HEK293 (cell line): ENCODE results near the gene RGS7.

Experiments used
- CTCF ChIA-PET: fragments of 350-600 bp; formaldehyde crosslinking; extraction: SDS; loops from one replicate; lab custom pipeline; 2021; ENCODE audit warnings: antibody characterized with exemption; lab: Yijun Ruan, JAX
- POLR2A ChIA-PET: fragments of 300-600 bp; formaldehyde crosslinking; extraction: SDS; loops from one replicate; lab custom pipeline; 2020; ENCODE audit warnings: antibody characterized with exemption, inconsistent platforms; lab: Yijun Ruan, JAX
- H3K27ac ChIP-seq: fragments of 200-500 bp; sonication (Bioruptor generic); 2 replicates; pipeline ENCODE4 v1.5.1; 2014; ENCODE audit warnings: low read depth, low read length, control low read depth, inconsistent platforms; ENCODE audit errors: extremely low read depth
- H3K36me3 ChIP-seq, 2 experiments: fragments of 200-500 bp in 1 of 2; sonication (Bioruptor generic) in 1 of 2; 1 replicate in 1 of 2; 2 replicates in 1 of 2; pipeline ENCODE4 v1.5.1; 2014 to 2017; ENCODE audit warnings: inconsistent platforms in 2 of 2, low read length in 2 of 2; ENCODE audit not compliant: control insufficient read depth in 2 of 2, insufficient read depth in 1 of 2
- H3K4me1 ChIP-seq: fragments of 200-500 bp; sonication (Bioruptor generic); 2 replicates; pipeline ENCODE4 v1.5.1; 2014; ENCODE audit warnings: mild to moderate bottlenecking, low read length, inconsistent platforms; ENCODE audit not compliant: control insufficient read depth, insufficient read depth
- H3K4me3 ChIP-seq: 2 replicates; pipeline ENCODE4 v1.5.1; 2011; ENCODE audit warnings: low read depth, mild to moderate bottlenecking, control low read depth, low read length, moderate library complexity
- H3K9me3 ChIP-seq: fragments of 200-500 bp; sonication (Bioruptor generic); 2 replicates; pipeline ENCODE4 v1.5.1; 2014; ENCODE audit warnings: low read depth, low read length, inconsistent platforms; ENCODE audit not compliant: control insufficient read depth, insufficient read depth
- CTCF ChIP-seq: fragments of 450-650 bp; formaldehyde crosslinking; IDR thresholded peaks from 2 replicates; pipeline ENCODE4 v1.5.1; 2016; ENCODE audit warnings: missing biosample characterization, missing genetic modification characterization
- EGR2 ChIP-seq: fragments of 450-650 bp; formaldehyde crosslinking; IDR thresholded peaks from 2 replicates; pipeline ENCODE4 v1.5.1; 2016; ENCODE audit warnings: low read depth, missing biosample characterization, missing genetic modification characterization
- HOXC10 ChIP-seq: sonication (generic); formaldehyde crosslinking; IDR thresholded peaks from 2 replicates; pipeline ENCODE4 v1.8.1; 2023; ENCODE audit warnings: mild to moderate bottlenecking, missing genetic modification reagents
- KLF17 ChIP-seq: fragments of 450-650 bp; formaldehyde crosslinking; IDR thresholded peaks from 2 replicates; pipeline ENCODE4 v1.5.1; 2016; ENCODE audit warnings: missing biosample characterization, missing genetic modification characterization
- KLF9 ChIP-seq: fragments of 450-650 bp; formaldehyde crosslinking; IDR thresholded peaks from 2 replicates; pipeline ENCODE4 v1.5.1; 2016; ENCODE audit warnings: missing biosample characterization, missing genetic modification characterization, low read depth
- MEIS1 ChIP-seq: sonication (generic); formaldehyde crosslinking; IDR thresholded peaks from 2 replicates; pipeline ENCODE4 v1.8.1; 2022; ENCODE audit warnings: missing genetic modification reagents, mild to moderate bottlenecking, borderline replicate concordance
- PRDM1 ChIP-seq: fragments of 450-650 bp; formaldehyde crosslinking; IDR thresholded peaks from 2 replicates; pipeline ENCODE4; 2016; ENCODE audit warnings: missing biosample characterization, missing genetic modification characterization
- SP3 ChIP-seq: fragments of 450-650 bp; formaldehyde crosslinking; IDR thresholded peaks from 2 replicates; pipeline ENCODE4 v1.5.1; 2016; ENCODE audit warnings: missing biosample characterization, missing genetic modification characterization
- ZBTB20 ChIP-seq: fragments of 450-650 bp; formaldehyde crosslinking; IDR thresholded peaks from 2 replicates; pipeline ENCODE4 v1.5.1; 2016; ENCODE audit warnings: missing biosample characterization, missing genetic modification characterization
- ZBTB49 ChIP-seq: fragments of 450-650 bp; formaldehyde crosslinking; IDR thresholded peaks from 2 replicates; pipeline ENCODE4 v1.5.1; 2016; ENCODE audit warnings: missing biosample characterization, missing genetic modification characterization, low read depth
- ZFP69B ChIP-seq: fragments of 450-650 bp; formaldehyde crosslinking; IDR thresholded peaks from 2 replicates; pipeline ENCODE4 v1.5.1; 2016; ENCODE audit warnings: missing biosample characterization, missing genetic modification characterization
- ZNF10 ChIP-seq: fragments of 450-650 bp; formaldehyde crosslinking; IDR thresholded peaks from 2 replicates; pipeline ENCODE4 v1.5.1; 2017; ENCODE audit warnings: missing biosample characterization, missing genetic modification characterization
- ZNF18 ChIP-seq: fragments of 450-650 bp; formaldehyde crosslinking; IDR thresholded peaks from 2 replicates; pipeline ENCODE4 v1.5.1; 2016; ENCODE audit warnings: missing biosample characterization, missing genetic modification characterization
- ZNF184 ChIP-seq: fragments of 450-650 bp; IDR thresholded peaks from 2 replicates; pipeline ENCODE4 v1.5.1; 2018; ENCODE audit warnings: missing biosample characterization, mild to moderate bottlenecking, missing genetic modification characterization
- ZNF266 ChIP-seq: fragments of 450-650 bp; formaldehyde crosslinking; IDR thresholded peaks from 2 replicates; pipeline ENCODE4 v1.5.1; 2016; ENCODE audit warnings: missing biosample characterization, missing genetic modification characterization, low read depth
- ZNF426 ChIP-seq: fragments of 450-650 bp; formaldehyde crosslinking; IDR thresholded peaks from 2 replicates; pipeline ENCODE4 v1.5.1; 2017; ENCODE audit warnings: missing biosample characterization, missing genetic modification characterization, mild to moderate bottlenecking, inconsistent platforms, moderate library complexity
- ZNF521 ChIP-seq: fragments of 450-650 bp; formaldehyde crosslinking; IDR thresholded peaks from 2 replicates; pipeline ENCODE4 v1.5.1; 2017; ENCODE audit warnings: missing biosample characterization, mild to moderate bottlenecking, missing genetic modification characterization
- ZNF548 ChIP-seq: fragments of 450-650 bp; formaldehyde crosslinking; IDR thresholded peaks from 2 replicates; pipeline ENCODE4 v1.5.1; 2016; ENCODE audit warnings: missing biosample characterization, missing genetic modification characterization
- ZNF558 ChIP-seq: fragments of 450-650 bp; formaldehyde crosslinking; IDR thresholded peaks from 2 replicates; pipeline ENCODE4 v1.5.1; 2016; ENCODE audit warnings: missing biosample characterization, missing genetic modification characterization
- ZNF701 ChIP-seq: fragments of 450-650 bp; formaldehyde crosslinking; IDR thresholded peaks from 2 replicates; pipeline ENCODE4 v1.5.1; 2016; ENCODE audit warnings: missing biosample characterization, missing genetic modification characterization
- ZNF76 ChIP-seq: fragments of 450-650 bp; formaldehyde crosslinking; IDR thresholded peaks from 2 replicates; pipeline ENCODE4; 2016; ENCODE audit warnings: low read depth, missing biosample characterization, missing genetic modification characterization, borderline replicate concordance

RGS7 gene

GRCh38 chr1:240835291-240835690, 521.7 kb downstream of the RGS7 start:
- no peak for TF ChIP-seq ZNF266
- no peak for TF ChIP-seq CTCF
- no peaks in the 10 kb centered on the region for H3K36me3 ChIP-seq
- H3K4me3 ChIP-seq, result no peak overlapping the region
- no peaks in the 10 kb centered on the region for H3K9me3 ChIP-seq
- H3K4me1 ChIP-seq, result no peaks in the 10 kb centered on the region
- no peak overlapping the region for H3K27ac ChIP-seq
- POLR2A ChIA-PET, result no interaction called here
- CTCF ChIA-PET, result no interaction called here

GRCh38 chr1:240833075-240833474, 523.9 kb downstream of the RGS7 start:
- TF ChIP-seq ZNF426 (tag by site-specific recombination) (no peak), KLF9 (tag by site-specific recombination) (no peak), ZBTB49 (tag by site-specific recombination) (no peak), ZNF548 (tag by site-specific recombination) (no peak), HOXC10 (CRISPR knock-in tag) (no peak)
- CTCF ChIA-PET, result interaction anchor here (1.1 to 1.6 kb wide), 5 partner anchors 8 to 114 kb away, joined by 3 to 6 read pairs (median 5); no protein-coding TSS in a partner anchor
- POLR2A ChIA-PET, result no interaction called here
- Histone ChIP-seq H3K4me1 (no peaks in the 10 kb centered on the region), H3K27ac (no peak overlapping the region), H3K36me3 (no peaks in the 10 kb centered on the region), H3K4me3 (no peak overlapping the region), H3K9me3 (no peaks in the 10 kb centered on the region)

- Histone ChIP-seq H3K4me3 (no peak overlapping the region), H3K4me1 (no peaks in the 10 kb centered on the region), H3K27ac (no peak overlapping the region), H3K36me3 (no peaks in the 10 kb centered on the region), H3K9me3 (no peaks in the 10 kb centered on the region)
- POLR2A ChIA-PET, result no interaction called here
- no peak for TF ChIP-seq KLF17 (tag by site-specific recombination)
- no peak for TF ChIP-seq ZNF18 (tag by site-specific recombination)
- TF ChIP-seq, all 188 proteins: peak for 0
- CTCF ChIA-PET, result interaction anchor here (0.8 to 1.6 kb wide), 7 partner anchors 9 to 115 kb away, joined by 3 to 6 read pairs (median 4); no protein-coding TSS in a partner anchor
These were observed 525.1 kb downstream of the RGS7 start for GRCh38 chr1:240831922-240832321.

- no peaks in the 10 kb centered on the region for H3K9me3 ChIP-seq
- POLR2A ChIA-PET, result no interaction called here
- CTCF ChIA-PET, result interaction anchor here (0.6 to 1.6 kb wide), 3 partner anchors 19 to 835 kb away, joined by 3 read pairs; no protein-coding TSS in a partner anchor
- no peak overlapping the region for H3K4me3 ChIP-seq
- no peaks in the 10 kb centered on the region for H3K4me1 ChIP-seq
- H3K27ac ChIP-seq, result no peak overlapping the region
- no peaks in the 10 kb centered on the region for H3K36me3 ChIP-seq
- TF ChIP-seq ZNF184 (tag by site-specific recombination) (no peak), ZNF76 (tag by site-specific recombination) (no peak), ZNF10 (tag by site-specific recombination) (no peak), SP3 (tag by site-specific recombination) (no peak), MEIS1 (CRISPR knock-in tag) (no peak), EGR2 (tag by site-specific recombination) (no peak), ZFP69B (tag by site-specific recombination) (no peak), ZBTB20 (tag by site-specific recombination) (no peak), ZNF521 (tag by site-specific recombination) (no peak), ZNF701 (no peak), PRDM1 (tag by site-specific recombination) (no peak), ZNF558 (tag by site-specific recombination) (no peak)
These were observed 525.8 kb downstream of the RGS7 start for GRCh38 chr1:240831191-240831631.
